ENCODE results near the gene BARD1.
"Not testable (repeated sequence)": the region's sequence is repeated elsewhere in the genome, so short reads cannot be mapped to it uniquely, and the experiment has no call there.

DNA sequence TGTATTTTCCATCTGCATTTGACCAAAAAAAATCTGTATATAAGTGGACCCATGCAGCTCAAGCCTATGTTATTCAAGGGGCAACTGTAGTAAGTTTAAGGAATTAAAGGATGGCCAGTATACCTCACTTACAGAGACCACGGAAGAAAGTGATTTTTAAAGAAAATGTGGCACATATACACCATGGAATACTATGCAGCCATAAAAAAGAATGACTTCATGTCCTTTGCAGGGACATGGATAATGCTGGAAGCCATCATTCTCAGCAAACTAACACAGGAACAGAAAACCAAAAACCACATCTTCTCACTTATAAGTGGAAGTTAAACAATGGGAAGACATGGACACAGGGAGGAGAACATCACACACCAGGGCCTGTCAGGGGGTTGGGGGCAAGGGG is 26.3 kb downstream of the BARD1 start:
- TF ChIP-seq CTCF, POLR2A (IDR thresholded peaks at IDR 0.05): not testable (repeated sequence)

All from testis (tissue), 2 donors.